IMR-90 (cell line): ENCODE results near the gene ERBB4. TPM values are rescaled to one million over a fixed set of nuclear protein-coding genes. Genes with fewer than 3 reads are reported as not detected.

ENCODE experiments used
- ATAC-seq: fragments of 200-7000 bp; cut with Tn5 transposase; 2 replicates; pipeline ENCODE4 v1.9.1; 2020; ENCODE audit warnings: low read depth, mild to moderate bottlenecking, moderate library complexity
- BruUV-seq: library from RNA; stranded (reverse); fragments of 400-500 nt; replicated peaks from 2 replicates; lab custom pipeline; 2021; lab: Mats Ljungman, UMichigan
- CTCF ChIA-PET: fragments of 300-600 bp; formaldehyde crosslinking; extraction: SDS; loops from one replicate; lab custom pipeline; 2021; ENCODE audit warnings: antibody characterized with exemption; lab: Yijun Ruan, JAX
- POLR2A ChIA-PET: fragments of 300-600 bp; sonication (Branson Sonifier 250); formaldehyde crosslinking; loops from one replicate; lab custom pipeline; 2022; ENCODE audit warnings: antibody characterized with exemption; ENCODE audit not compliant: unreplicated experiment; lab: Charles Lee
- DNase-seq: peaks from one replicate; pipeline ENCODE4 v3.0.0; 2013
- H2AFZ ChIP-seq: replicated peaks from 2 replicates; pipeline ENCODE3; 2013; ENCODE audit warnings: low read length, mild to moderate bottlenecking; ENCODE audit not compliant: poor library complexity
- H2AK5ac ChIP-seq: 2 replicates; pipeline ENCODE4 v1.6.1; 2013; ENCODE audit warnings: low read depth, low read length, inconsistent platforms
- H2AK9ac ChIP-seq: replicated peaks from 2 replicates; pipeline ENCODE3; 2013; ENCODE audit warnings: mild to moderate bottlenecking, low read depth, low read length, moderate library complexity; ENCODE audit not compliant: poor library complexity
- H2BK120ac ChIP-seq: 2 replicates; pipeline ENCODE4 v1.6.1; 2013; ENCODE audit warnings: low read depth, low read length, inconsistent platforms
- H2BK15ac ChIP-seq: 3 replicates; pipeline ENCODE4 v1.6.1; 2013; ENCODE audit warnings: low read depth, low read length, inconsistent platforms
- H2BK20ac ChIP-seq: 2 replicates; pipeline ENCODE4 v1.6.1; 2013; ENCODE audit warnings: low read depth, mild to moderate bottlenecking, inconsistent platforms, low read length, moderate library complexity
- H2BK5ac ChIP-seq: 2 replicates; pipeline ENCODE4 v1.6.1; 2013; ENCODE audit warnings: mild to moderate bottlenecking, low read depth, low read length, inconsistent platforms; ENCODE audit not compliant: poor library complexity, severe bottlenecking
- H3K14ac ChIP-seq: replicated peaks from 2 replicates; pipeline ENCODE4 v1.6.1; 2013; ENCODE audit warnings: low read depth, low read length, inconsistent platforms
- H3K18ac ChIP-seq: 2 replicates; pipeline ENCODE4 v1.6.1; 2013; ENCODE audit warnings: low read depth, low read length, control low read depth
- H3K23ac ChIP-seq: 2 replicates; pipeline ENCODE4 v1.6.1; 2013; ENCODE audit warnings: low read depth, low read length, inconsistent platforms
- H3K27ac ChIP-seq: 2 replicates; pipeline ENCODE4 v1.5.1; 2013; ENCODE audit warnings: mild to moderate bottlenecking, control low read depth, low read length; ENCODE audit not compliant: insufficient read depth
- H3K27me3 ChIP-seq: 2 replicates; pipeline ENCODE4 v1.6.1; 2013; ENCODE audit warnings: low read length; ENCODE audit not compliant: control insufficient read depth, insufficient read depth
- H3K36me3 ChIP-seq: 2 replicates; pipeline ENCODE4 v1.6.1; 2013; ENCODE audit warnings: low read length, mixed read lengths; ENCODE audit not compliant: control insufficient read depth, insufficient read depth
- H3K4ac ChIP-seq: 2 replicates; pipeline ENCODE4 v1.6.1; 2013; ENCODE audit warnings: low read depth, low read length, inconsistent platforms
- H3K4me1 ChIP-seq: 2 replicates; pipeline ENCODE4 v1.6.1; 2013; ENCODE audit warnings: low read length, mixed read lengths; ENCODE audit not compliant: control insufficient read depth, insufficient read depth
- H3K4me2 ChIP-seq: 2 replicates; pipeline ENCODE4 v1.6.1; 2013; ENCODE audit warnings: low read depth, mild to moderate bottlenecking, control low read depth, low read length, moderate library complexity
- H3K4me3 ChIP-seq: 2 replicates; pipeline ENCODE4 v1.5.1; 2013; ENCODE audit warnings: low read depth, mild to moderate bottlenecking, control low read depth, low read length, moderate library complexity; ENCODE audit not compliant: insufficient read depth
- H3K56ac ChIP-seq: 2 replicates; pipeline ENCODE4 v1.6.1; 2013; ENCODE audit warnings: low read length, inconsistent platforms; ENCODE audit not compliant: insufficient read depth; ENCODE audit errors: extremely low read depth
- H3K79me1 ChIP-seq, 2 experiments: 2 replicates each; pipeline ENCODE4 v1.6.1; 2013; ENCODE audit warnings: low read length in 2 of 2, inconsistent platforms in 1 of 2, low read depth in 1 of 2
- H3K9ac ChIP-seq: 2 replicates; pipeline ENCODE4 v1.6.1; 2013; ENCODE audit warnings: low read depth, low read length, control low read depth
- H3K9me1 ChIP-seq: 2 replicates; pipeline ENCODE4 v1.6.1; 2013; ENCODE audit warnings: low read length, inconsistent platforms; ENCODE audit not compliant: insufficient read depth
- H3K9me3 ChIP-seq: 2 replicates; pipeline ENCODE4 v1.6.1; 2013; ENCODE audit warnings: low read length; ENCODE audit not compliant: control insufficient read depth, insufficient read depth
- H4K20me1 ChIP-seq: 2 replicates; pipeline ENCODE4 v1.6.1; 2013; ENCODE audit warnings: low read length, inconsistent platforms; ENCODE audit not compliant: insufficient read depth
- H4K5ac ChIP-seq: 2 replicates; pipeline ENCODE4 v1.6.1; 2013; ENCODE audit warnings: mild to moderate bottlenecking, low read depth, low read length, control low read depth
- H4K8ac ChIP-seq, 2 experiments: 2 replicates each; pipeline ENCODE4 v1.6.1; 2013; ENCODE audit warnings: low read depth in 2 of 2, low read length in 2 of 2, control low read depth in 1 of 2, inconsistent platforms in 1 of 2
- H4K91ac ChIP-seq: 2 replicates; pipeline ENCODE4 v1.6.1; 2013; ENCODE audit warnings: low read depth, low read length, inconsistent platforms; ENCODE audit not compliant: insufficient read depth
- BHLHE40 ChIP-seq: fragments of 150-350 bp; IDR thresholded peaks from 2 replicates; pipeline ENCODE4 v1.6.1; 2016; ENCODE audit warnings: mild to moderate bottlenecking, low read depth, low read length
- CEBPB ChIP-seq: IDR thresholded peaks from 2 replicates; pipeline ENCODE4 v1.6.1; 2012; ENCODE audit warnings: low read depth, low read length, improper control_type of control experiment
- CHD1 ChIP-seq: IDR thresholded peaks from 2 replicates; pipeline ENCODE4 v1.6.1; 2012; ENCODE audit warnings: low read depth, low read length, improper control_type of control experiment
- MAFK ChIP-seq: IDR thresholded peaks from 2 replicates; pipeline ENCODE4 v1.6.1; 2012; ENCODE audit warnings: low read depth, low read length, improper control_type of control experiment
- MXI1 ChIP-seq: IDR thresholded peaks from 2 replicates; pipeline ENCODE4 v1.6.1; 2012; ENCODE audit warnings: low read depth, mild to moderate bottlenecking, low read length, moderate library complexity, borderline replicate concordance
- NFE2L2 ChIP-seq: fragments of 150-350 bp; IDR thresholded peaks from 2 replicates; pipeline ENCODE4 v1.6.1; 2016; ENCODE audit warnings: low read depth, mild to moderate bottlenecking, low read length
- POLR2A ChIP-seq: IDR thresholded peaks from 2 replicates; pipeline ENCODE4 v1.6.1; 2012; ENCODE audit warnings: mild to moderate bottlenecking, low read depth, low read length
- RAD21 ChIP-seq: IDR thresholded peaks from 2 replicates; pipeline ENCODE4 v1.6.1; 2012; ENCODE audit warnings: low read length, improper control_type of control experiment
- SMC3 ChIP-seq: fragments of 150-350 bp; IDR thresholded peaks from 2 replicates; pipeline ENCODE4 v1.6.1; 2016; ENCODE audit warnings: low read depth, mild to moderate bottlenecking, antibody characterized with exemption, low read length, moderate library complexity
- WGBS, 2 experiments: methylation state at CpG; one replicate each; pipeline versions ENCODE4 v1.1.5 to v1.1.7; 2013; ENCODE audit warnings: missing lambda C conversion rate in 2 of 2; ENCODE audit not compliant: insufficient read length in 1 of 2; ENCODE audit errors: extremely low coverage in 2 of 2; 5-methylcytosine and 5-hydroxymethylcytosine counted together
- dilution Hi-C: fragments of 300-500 bp; cut with HindIII; formaldehyde crosslinking; loops from one replicate; pipeline ENCODE4 v1.14.3; 2018; ENCODE audit warnings: low sequenced_read_pairs; ENCODE audit not compliant: unreplicated experiment
- in situ Hi-C: fragments of 300-500 bp; cut with MboI; formaldehyde crosslinking; loops from 3 replicates; pipeline ENCODE4 v1.14.3; 2019; ENCODE audit warnings: low sequenced_read_pairs, inconsistent platforms, mixed read lengths
- intact Hi-C: fragments of 100-400 bp; cut with micrococcal nuclease; formaldehyde crosslinking; loops from 2 replicates; pipeline ENCODE4 v1.10.0; 2022
- polyA plus RNA-seq, 3 experiments: library from polyadenylated mRNA; depleted of rRNA; stranded (reverse); fragments of >200 nt; gene quantifications; 2 replicates each; pipeline ENCODE4 v1.2.3, GENCODE V29; 2012; ENCODE audit warnings: low replicate concordance in 1 of 3
- total RNA-seq: library from RNA; depleted of rRNA; stranded (reverse); fragments of >200 nt; gene quantifications from 2 replicates; pipeline ENCODE4 v1.2.3, GENCODE V29; 2012

Gene ERBB4
- total and polyA plus RNA-seq, 2 of the 4 experiments (the other 2 are of a cell fraction), result not detected

DNA sequence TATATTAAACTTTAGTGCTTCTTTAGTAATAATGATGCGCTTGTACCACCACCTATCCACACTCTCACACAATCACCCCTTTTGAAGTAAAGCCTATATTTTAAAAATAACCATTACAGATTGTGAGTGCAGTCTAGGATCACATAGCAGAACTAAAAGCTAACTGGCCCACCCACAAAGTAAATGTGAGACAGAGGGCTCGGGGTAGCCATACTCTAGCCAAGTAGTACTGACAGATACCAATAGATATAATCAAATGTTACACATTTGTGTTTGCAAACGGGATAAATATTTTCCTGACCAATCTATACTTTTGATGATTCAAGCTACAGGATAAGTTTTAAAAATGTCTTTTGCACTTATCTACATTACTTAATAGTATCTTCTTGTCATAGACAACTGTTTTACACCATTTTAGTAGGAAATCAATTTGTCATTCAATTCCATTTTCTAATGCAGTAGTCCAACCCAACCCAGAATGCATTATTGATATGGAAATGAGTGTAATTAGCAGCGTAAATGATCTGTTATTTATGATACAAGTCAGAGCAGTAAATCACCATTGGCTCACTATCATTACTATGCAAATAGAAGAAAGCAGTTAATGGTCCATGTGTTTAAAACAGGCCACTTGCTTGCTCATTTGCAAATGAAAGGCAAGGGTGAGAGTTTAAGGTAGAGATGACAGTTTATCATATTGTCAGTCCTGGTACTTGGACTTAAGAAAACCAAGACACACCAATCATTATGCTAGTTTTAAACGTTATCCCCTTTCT lies 111.8 kb downstream of the ERBB4 start:
- Histone ChIP-seq H4K5ac (no peak overlapping the region), H2BK120ac (no peak overlapping the region), H4K91ac (no peak overlapping the region), H2BK15ac (no peak overlapping the region), H3K4ac (no peak overlapping the region), H3K23ac (no peak overlapping the region), H3K4me3 (no peak overlapping the region), H3K9me3 (no peaks in the 10 kb centered on the region), H3K56ac (no peak overlapping the region), H2BK5ac (no peak overlapping the region), H2AFZ (no peak overlapping the region), H2BK20ac (no peak overlapping the region), H2AK9ac (no peak overlapping the region), H3K18ac (no peak overlapping the region), H3K14ac (no peak overlapping the region), H3K9ac (no peak overlapping the region), H4K20me1 (no peaks in the 10 kb centered on the region), H3K27ac (no peak overlapping the region), H3K4me1 (no peaks in the 10 kb centered on the region), H4K8ac (no peak overlapping the region), H3K79me1 (no peaks in the 10 kb centered on the region), H3K4me2 (no peak overlapping the region), H3K9me1 (no peaks in the 10 kb centered on the region), H3K36me3 (no peaks in the 10 kb centered on the region), H2AK5ac (no peak overlapping the region), H3K27me3 (no peaks in the 10 kb centered on the region)
- intact Hi-C loops, result no loop called here
- WGBS, 2 experiments, result no CpG with 5 or more reads among the region's 5 CpGs
- CTCF ChIA-PET, result no interaction called here
- dilution Hi-C loops, result no loop called here
- TF ChIP-seq CHD1 (no peak), RAD21 (no peak), POLR2A (no peak), BHLHE40 (no peak), MXI1 (no peak), NFE2L2 (no peak), CEBPB (no peak), MAFK (no peak), SMC3 (no peak)
- POLR2A ChIA-PET, result no interaction called here
- DNase-seq, result no peak
- BruUV-seq, result no TSS peak
- in situ Hi-C loops, result no loop called here
- ATAC-seq, result no peak
